Measurements from ENCODE around the gene PLCL2.

DNA sequence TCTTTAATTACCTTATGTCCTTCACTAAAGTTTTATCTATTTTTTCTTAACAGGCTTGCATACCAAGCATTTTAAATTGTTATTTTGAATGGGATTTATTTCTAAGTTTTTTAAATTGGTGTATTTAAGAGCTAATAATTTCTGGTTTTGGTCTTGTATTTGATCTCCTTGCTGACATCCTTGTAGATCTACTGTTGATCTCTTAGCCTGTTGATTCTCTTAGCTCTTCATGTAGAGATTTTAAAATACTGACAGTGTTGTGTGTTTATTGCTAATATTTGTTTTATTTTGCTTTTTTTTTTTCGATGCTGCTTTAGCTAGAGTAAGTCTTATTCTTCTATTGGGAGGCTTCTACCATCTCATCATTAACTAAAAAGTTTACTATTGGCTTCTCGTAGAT, 65.5 kb downstream of the PLCL2 start:
- TF ChIP-seq, protein P1, sequence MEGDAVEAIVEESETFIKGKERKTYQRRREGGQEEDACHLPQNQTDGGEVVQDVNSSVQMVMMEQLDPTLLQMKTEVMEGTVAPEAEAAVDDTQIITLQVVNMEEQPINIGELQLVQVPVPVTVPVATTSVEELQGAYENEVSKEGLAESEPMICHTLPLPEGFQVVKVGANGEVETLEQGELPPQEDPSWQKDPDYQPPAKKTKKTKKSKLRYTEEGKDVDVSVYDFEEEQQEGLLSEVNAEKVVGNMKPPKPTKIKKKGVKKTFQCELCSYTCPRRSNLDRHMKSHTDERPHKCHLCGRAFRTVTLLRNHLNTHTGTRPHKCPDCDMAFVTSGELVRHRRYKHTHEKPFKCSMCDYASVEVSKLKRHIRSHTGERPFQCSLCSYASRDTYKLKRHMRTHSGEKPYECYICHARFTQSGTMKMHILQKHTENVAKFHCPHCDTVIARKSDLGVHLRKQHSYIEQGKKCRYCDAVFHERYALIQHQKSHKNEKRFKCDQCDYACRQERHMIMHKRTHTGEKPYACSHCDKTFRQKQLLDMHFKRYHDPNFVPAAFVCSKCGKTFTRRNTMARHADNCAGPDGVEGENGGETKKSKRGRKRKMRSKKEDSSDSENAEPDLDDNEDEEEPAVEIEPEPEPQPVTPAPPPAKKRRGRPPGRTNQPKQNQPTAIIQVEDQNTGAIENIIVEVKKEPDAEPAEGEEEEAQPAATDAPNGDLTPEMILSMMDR (IDR thresholded peaks at IDR 0.05): no peak
- TF ChIP-seq ZFX (IDR thresholded peaks at IDR 0.05; ENCODE audit: borderline replicate concordance): no peak
